ENCODE data around the gene MEIS1. TPM values are rescaled to one million over a fixed set of nuclear protein-coding genes. Genes with fewer than 3 reads are reported as not detected.

MEIS1 gene
- polyA plus RNA-seq, 1 donor (not counting 4 experiments of a cell fraction or from before 2014, with no cell fraction given), result 3.1 TPM

DNA sequence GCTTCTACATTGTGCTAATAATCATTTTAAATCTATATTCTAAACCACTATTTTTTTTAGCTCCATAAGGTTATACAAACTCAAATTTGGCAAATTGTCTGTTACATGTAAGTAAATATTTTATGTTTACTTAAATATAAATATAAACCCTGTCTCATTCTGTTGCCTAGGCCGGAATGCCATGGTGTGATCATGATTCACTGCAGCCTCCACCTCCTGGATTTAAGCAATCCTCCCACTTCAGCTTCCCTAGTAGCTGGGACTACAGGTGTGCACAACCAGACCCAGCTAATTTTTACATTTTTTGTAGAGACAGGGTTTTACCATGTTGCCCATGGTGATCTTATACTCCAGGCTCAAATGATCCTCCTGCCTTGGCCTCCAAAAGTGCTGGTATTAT, 124.7 kb downstream of the MEIS1 start:
- no peak overlapping the region for H3K4me2 ChIP-seq (ENCODE audit: control insufficient read depth, extremely low read depth, insufficient read depth, low read depth, low read length)
- FAIRE-seq (no peak), DNase-seq (ENCODE audit: low read depth, low spot score) (no peak)
- H3K9me3 ChIP-seq (ENCODE audit: control insufficient read depth, low read depth, low read length), result no peaks in the 10 kb centered on the region
- TF ChIP-seq, protein P1, sequence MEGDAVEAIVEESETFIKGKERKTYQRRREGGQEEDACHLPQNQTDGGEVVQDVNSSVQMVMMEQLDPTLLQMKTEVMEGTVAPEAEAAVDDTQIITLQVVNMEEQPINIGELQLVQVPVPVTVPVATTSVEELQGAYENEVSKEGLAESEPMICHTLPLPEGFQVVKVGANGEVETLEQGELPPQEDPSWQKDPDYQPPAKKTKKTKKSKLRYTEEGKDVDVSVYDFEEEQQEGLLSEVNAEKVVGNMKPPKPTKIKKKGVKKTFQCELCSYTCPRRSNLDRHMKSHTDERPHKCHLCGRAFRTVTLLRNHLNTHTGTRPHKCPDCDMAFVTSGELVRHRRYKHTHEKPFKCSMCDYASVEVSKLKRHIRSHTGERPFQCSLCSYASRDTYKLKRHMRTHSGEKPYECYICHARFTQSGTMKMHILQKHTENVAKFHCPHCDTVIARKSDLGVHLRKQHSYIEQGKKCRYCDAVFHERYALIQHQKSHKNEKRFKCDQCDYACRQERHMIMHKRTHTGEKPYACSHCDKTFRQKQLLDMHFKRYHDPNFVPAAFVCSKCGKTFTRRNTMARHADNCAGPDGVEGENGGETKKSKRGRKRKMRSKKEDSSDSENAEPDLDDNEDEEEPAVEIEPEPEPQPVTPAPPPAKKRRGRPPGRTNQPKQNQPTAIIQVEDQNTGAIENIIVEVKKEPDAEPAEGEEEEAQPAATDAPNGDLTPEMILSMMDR (optimal IDR thresholded peaks at IDR 0.05 in 1 of 3, IDR thresholded peaks at IDR 0.05 in 1 of 3, conservative IDR thresholded peaks at IDR 0.05 in 1 of 3; ENCODE audit: extremely low read depth in 1 of 3, insufficient read depth in 2 of 3, low read length in 3 of 3), result no peak
- no peak for TF ChIP-seq EZH2 (IDR thresholded peaks at IDR 0.05; ENCODE audit: low read length)
- peaks cover 12% of the 10 kb centered on the region for H3K4me1 ChIP-seq (ENCODE audit: control insufficient read depth, extremely low read depth, insufficient read depth, low read length)
- H4K20me1 ChIP-seq (ENCODE audit: control insufficient read depth, extremely low read depth, insufficient read depth, low read length), result no peaks in the 10 kb centered on the region
- no peaks in the 10 kb centered on the region for H3K79me2 ChIP-seq (ENCODE audit: control insufficient read depth, insufficient read depth, low read length)
- no peak overlapping the region for H3K9ac ChIP-seq (ENCODE audit: control insufficient read depth, extremely low read depth, insufficient read depth, low read length)
- no peak overlapping the region for H2AFZ ChIP-seq (ENCODE audit: control insufficient read depth, low read length)
- dilution Hi-C loops (cut with MboI; ENCODE audit: extremely low pct_ligation_motif_present, low sequenced_read_pairs), result no loop called here
- no peaks in the 10 kb centered on the region for H3K9me1 ChIP-seq (ENCODE audit: control insufficient read depth, extremely low read depth, insufficient read depth, low read length)
- no peaks in the 10 kb centered on the region for H3K27me3 ChIP-seq (ENCODE audit: control insufficient read depth, extremely low read depth, insufficient read depth, low read length)
- H3K36me3 ChIP-seq (ENCODE audit: control insufficient read depth in 2 of 2, extremely low read depth in 1 of 2, insufficient read depth in 2 of 2, low read length in 2 of 2), result no peaks in the 10 kb centered on the region
- no peak overlapping the region for H3K27ac ChIP-seq (ENCODE audit: control insufficient read depth, insufficient read depth, low read length)
- H3K4me3 ChIP-seq (ENCODE audit: control insufficient read depth in 2 of 3, extremely low read depth in 1 of 3, insufficient read depth in 2 of 3, low read depth in 1 of 3, low read length in 3 of 3), result no peak overlapping the region

DNA sequence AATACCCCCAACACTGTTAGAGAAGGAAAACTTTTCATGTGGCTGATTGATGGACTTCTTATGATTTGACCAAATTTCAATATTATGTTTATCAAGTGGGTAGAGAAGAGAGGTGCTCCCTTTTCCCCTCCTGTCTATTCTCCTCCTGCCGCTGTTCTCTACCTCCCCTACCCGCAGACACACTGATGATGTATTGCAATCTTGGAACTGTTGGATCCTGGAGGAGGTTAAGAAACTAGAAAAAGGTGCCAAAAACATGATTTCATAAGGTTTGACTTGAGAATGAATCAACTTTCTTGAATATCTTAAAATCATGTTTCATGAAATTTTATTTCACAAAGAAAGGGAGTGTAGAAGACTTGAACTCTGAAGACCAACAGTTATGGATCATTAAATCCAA, 125.8 kb downstream of the MEIS1 start:
- Histone ChIP-seq H3K9me3 (ENCODE audit: control insufficient read depth, low read depth, low read length) (no peaks in the 10 kb centered on the region), H4K20me1 (ENCODE audit: control insufficient read depth, extremely low read depth, insufficient read depth, low read length) (no peaks in the 10 kb centered on the region), H3K36me3 (ENCODE audit: control insufficient read depth in 2 of 2, extremely low read depth in 1 of 2, insufficient read depth in 2 of 2, low read length in 2 of 2) (no peaks in the 10 kb centered on the region), H3K27me3 (ENCODE audit: control insufficient read depth, extremely low read depth, insufficient read depth, low read length) (no peaks in the 10 kb centered on the region), H3K4me2 (ENCODE audit: control insufficient read depth, extremely low read depth, insufficient read depth, low read depth, low read length) (no peak overlapping the region), H3K79me2 (ENCODE audit: control insufficient read depth, insufficient read depth, low read length) (no peaks in the 10 kb centered on the region), H3K4me1 (ENCODE audit: control insufficient read depth, extremely low read depth, insufficient read depth, low read length) (peaks cover 6% of the 10 kb centered on the region), H3K27ac (ENCODE audit: control insufficient read depth, insufficient read depth, low read length) (no peak overlapping the region), H3K9me1 (ENCODE audit: control insufficient read depth, extremely low read depth, insufficient read depth, low read length) (no peaks in the 10 kb centered on the region), H2AFZ (ENCODE audit: control insufficient read depth, low read length) (no peak overlapping the region), H3K4me3 (ENCODE audit: control insufficient read depth in 2 of 3, extremely low read depth in 1 of 3, insufficient read depth in 2 of 3, low read depth in 1 of 3, low read length in 3 of 3) (no peak overlapping the region), H3K9ac (ENCODE audit: control insufficient read depth, extremely low read depth, insufficient read depth, low read length) (no peak overlapping the region)
- dilution Hi-C loops (cut with MboI; ENCODE audit: extremely low pct_ligation_motif_present, low sequenced_read_pairs), result no loop called here
- FAIRE-seq (no peak), DNase-seq (ENCODE audit: low read depth, low spot score) (no peak)
- TF ChIP-seq, protein P1 (optimal IDR thresholded peaks at IDR 0.05 in 1 of 3, IDR thresholded peaks at IDR 0.05 in 1 of 3, conservative IDR thresholded peaks at IDR 0.05 in 1 of 3; ENCODE audit: extremely low read depth in 1 of 3, insufficient read depth in 2 of 3, low read length in 3 of 3), result no peak
- TF ChIP-seq EZH2 (IDR thresholded peaks at IDR 0.05; ENCODE audit: low read length), result no peak

Measured in keratinocyte (primary cell).